ENCODE data around the gene AQP6.

DNA sequence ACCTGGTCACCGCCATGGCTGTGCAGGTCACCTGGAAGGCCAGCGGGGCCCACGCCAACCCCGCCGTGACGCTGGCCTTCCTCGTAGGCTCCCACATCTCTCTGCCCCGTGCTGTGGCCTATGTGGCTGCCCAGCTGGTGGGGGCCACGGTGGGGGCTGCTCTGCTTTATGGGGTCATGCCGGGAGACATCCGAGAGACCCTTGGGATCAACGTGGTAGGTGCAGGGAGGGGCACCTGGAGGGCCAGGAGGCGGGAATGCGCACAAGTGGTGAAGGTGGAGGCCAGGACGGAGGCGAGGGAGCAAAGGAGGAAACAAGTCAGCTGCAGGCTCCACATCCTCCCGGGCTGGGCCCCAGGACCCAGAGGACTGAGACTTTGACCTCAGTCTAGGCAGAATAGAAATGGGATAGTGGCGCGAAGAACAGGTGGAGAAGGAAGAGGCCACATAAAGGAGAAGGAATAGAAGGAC, 649 bp downstream of the AQP6 start:
- TF ChIP-seq, protein P1, sequence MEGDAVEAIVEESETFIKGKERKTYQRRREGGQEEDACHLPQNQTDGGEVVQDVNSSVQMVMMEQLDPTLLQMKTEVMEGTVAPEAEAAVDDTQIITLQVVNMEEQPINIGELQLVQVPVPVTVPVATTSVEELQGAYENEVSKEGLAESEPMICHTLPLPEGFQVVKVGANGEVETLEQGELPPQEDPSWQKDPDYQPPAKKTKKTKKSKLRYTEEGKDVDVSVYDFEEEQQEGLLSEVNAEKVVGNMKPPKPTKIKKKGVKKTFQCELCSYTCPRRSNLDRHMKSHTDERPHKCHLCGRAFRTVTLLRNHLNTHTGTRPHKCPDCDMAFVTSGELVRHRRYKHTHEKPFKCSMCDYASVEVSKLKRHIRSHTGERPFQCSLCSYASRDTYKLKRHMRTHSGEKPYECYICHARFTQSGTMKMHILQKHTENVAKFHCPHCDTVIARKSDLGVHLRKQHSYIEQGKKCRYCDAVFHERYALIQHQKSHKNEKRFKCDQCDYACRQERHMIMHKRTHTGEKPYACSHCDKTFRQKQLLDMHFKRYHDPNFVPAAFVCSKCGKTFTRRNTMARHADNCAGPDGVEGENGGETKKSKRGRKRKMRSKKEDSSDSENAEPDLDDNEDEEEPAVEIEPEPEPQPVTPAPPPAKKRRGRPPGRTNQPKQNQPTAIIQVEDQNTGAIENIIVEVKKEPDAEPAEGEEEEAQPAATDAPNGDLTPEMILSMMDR (IDR thresholded peaks at IDR 0.05) = no peak
- TF ChIP-seq GABPA (IDR thresholded peaks at IDR 0.05; ENCODE audit: low read depth) (no peak), MEF2A (IDR thresholded peaks at IDR 0.05; ENCODE audit: borderline replicate concordance, low read depth) (no peak), RCOR1 (IDR thresholded peaks at IDR 0.05; ENCODE audit: low read length) (no peak), TEAD4 (IDR thresholded peaks at IDR 0.05; ENCODE audit: borderline replicate concordance, insufficient read depth) (no peak), POLR2AphosphoS5 (IDR thresholded peaks at IDR 0.05; ENCODE audit: low read depth, low read length) (no peak), FOXM1 (IDR thresholded peaks at IDR 0.05; ENCODE audit: low read depth) (no peak), SMC3 (IDR thresholded peaks at IDR 0.05; ENCODE audit: low read depth, low read length) (no peak), CHD2 (IDR thresholded peaks at IDR 0.05; ENCODE audit: low read length, partially characterized antibody) (no peak)
- TF ChIP-seq, protein P2, sequence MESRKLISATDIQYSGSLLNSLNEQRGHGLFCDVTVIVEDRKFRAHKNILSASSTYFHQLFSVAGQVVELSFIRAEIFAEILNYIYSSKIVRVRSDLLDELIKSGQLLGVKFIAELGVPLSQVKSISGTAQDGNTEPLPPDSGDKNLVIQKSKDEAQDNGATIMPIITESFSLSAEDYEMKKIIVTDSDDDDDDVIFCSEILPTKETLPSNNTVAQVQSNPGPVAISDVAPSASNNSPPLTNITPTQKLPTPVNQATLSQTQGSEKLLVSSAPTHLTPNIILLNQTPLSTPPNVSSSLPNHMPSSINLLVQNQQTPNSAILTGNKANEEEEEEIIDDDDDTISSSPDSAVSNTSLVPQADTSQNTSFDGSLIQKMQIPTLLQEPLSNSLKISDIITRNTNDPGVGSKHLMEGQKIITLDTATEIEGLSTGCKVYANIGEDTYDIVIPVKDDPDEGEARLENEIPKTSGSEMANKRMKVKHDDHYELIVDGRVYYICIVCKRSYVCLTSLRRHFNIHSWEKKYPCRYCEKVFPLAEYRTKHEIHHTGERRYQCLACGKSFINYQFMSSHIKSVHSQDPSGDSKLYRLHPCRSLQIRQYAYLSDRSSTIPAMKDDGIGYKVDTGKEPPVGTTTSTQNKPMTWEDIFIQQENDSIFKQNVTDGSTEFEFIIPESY (IDR thresholded peaks at IDR 0.05; ENCODE audit: borderline replicate concordance, low read depth) = no peak
- TF ChIP-seq, protein P3, sequence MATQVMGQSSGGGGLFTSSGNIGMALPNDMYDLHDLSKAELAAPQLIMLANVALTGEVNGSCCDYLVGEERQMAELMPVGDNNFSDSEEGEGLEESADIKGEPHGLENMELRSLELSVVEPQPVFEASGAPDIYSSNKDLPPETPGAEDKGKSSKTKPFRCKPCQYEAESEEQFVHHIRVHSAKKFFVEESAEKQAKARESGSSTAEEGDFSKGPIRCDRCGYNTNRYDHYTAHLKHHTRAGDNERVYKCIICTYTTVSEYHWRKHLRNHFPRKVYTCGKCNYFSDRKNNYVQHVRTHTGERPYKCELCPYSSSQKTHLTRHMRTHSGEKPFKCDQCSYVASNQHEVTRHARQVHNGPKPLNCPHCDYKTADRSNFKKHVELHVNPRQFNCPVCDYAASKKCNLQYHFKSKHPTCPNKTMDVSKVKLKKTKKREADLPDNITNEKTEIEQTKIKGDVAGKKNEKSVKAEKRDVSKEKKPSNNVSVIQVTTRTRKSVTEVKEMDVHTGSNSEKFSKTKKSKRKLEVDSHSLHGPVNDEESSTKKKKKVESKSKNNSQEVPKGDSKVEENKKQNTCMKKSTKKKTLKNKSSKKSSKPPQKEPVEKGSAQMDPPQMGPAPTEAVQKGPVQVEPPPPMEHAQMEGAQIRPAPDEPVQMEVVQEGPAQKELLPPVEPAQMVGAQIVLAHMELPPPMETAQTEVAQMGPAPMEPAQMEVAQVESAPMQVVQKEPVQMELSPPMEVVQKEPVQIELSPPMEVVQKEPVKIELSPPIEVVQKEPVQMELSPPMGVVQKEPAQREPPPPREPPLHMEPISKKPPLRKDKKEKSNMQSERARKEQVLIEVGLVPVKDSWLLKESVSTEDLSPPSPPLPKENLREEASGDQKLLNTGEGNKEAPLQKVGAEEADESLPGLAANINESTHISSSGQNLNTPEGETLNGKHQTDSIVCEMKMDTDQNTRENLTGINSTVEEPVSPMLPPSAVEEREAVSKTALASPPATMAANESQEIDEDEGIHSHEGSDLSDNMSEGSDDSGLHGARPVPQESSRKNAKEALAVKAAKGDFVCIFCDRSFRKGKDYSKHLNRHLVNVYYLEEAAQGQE (IDR thresholded peaks at IDR 0.05; ENCODE audit: low read depth, low read length) = no peak

Data from SK-N-SH (cell line).